WTC11 (cell line): ENCODE measurements around the gene MEF2B. TPM values are rescaled to one million over a fixed set of nuclear protein-coding genes. Genes with fewer than 3 reads are reported as not detected.

Source experiments
- ATAC-seq: fragments of 200-7000 bp; cut with Tn5 transposase; 2 replicates; pipeline ENCODE4 v1.10.0; 2021; ENCODE audit warnings: mild to moderate bottlenecking, moderate library complexity
- CTCF ChIA-PET: fragments of 300-600 bp; sonication (Branson Sonifier 250); formaldehyde crosslinking; loops from one replicate; lab custom pipeline; 2021; ENCODE audit warnings: antibody characterized with exemption; lab: Charles Lee
- POLR2A ChIA-PET: fragments of 350-600 bp; sonication (Branson Sonifier 250); formaldehyde crosslinking; loops from one replicate; lab custom pipeline; 2021; ENCODE audit warnings: antibody characterized with exemption; lab: Charles Lee
- DNase-seq: peaks from one replicate; pipeline ENCODE4 v3.0.0; 2021; ENCODE audit warnings: low spot score
- H3K27ac Mint-ChIP-seq: 2 replicates; pipeline ENCODE4 v1.8.0; 2021; ENCODE audit warnings: mixed read lengths
- H3K27me3 Mint-ChIP-seq: 2 replicates; pipeline ENCODE4 v1.8.0; 2021; ENCODE audit warnings: low read depth, mild to moderate bottlenecking, moderate library complexity, mixed read lengths
- H3K36me3 Mint-ChIP-seq: 2 replicates; pipeline ENCODE4 v1.8.0; 2021; ENCODE audit warnings: mixed read lengths
- H3K4me1 Mint-ChIP-seq: 2 replicates; pipeline ENCODE4 v1.8.0; 2022; ENCODE audit warnings: mixed read lengths
- H3K4me3 Mint-ChIP-seq: 2 replicates; pipeline ENCODE4 v1.8.0; 2021; ENCODE audit warnings: mild to moderate bottlenecking, moderate library complexity, mixed read lengths
- H3K9me3 Mint-ChIP-seq: 2 replicates; pipeline ENCODE4 v1.8.0; 2021; ENCODE audit warnings: mixed read lengths
- AFF4 ChIP-seq: sonication (generic); formaldehyde crosslinking; IDR thresholded peaks from 2 replicates; pipeline ENCODE4 v1.8.1; 2023; ENCODE audit warnings: mild to moderate bottlenecking, missing genetic modification reagents, borderline replicate concordance
- ARID4B ChIP-seq: sonication (generic); formaldehyde crosslinking; IDR thresholded peaks from 2 replicates; pipeline ENCODE4 v1.8.0; 2023; ENCODE audit warnings: missing genetic modification reagents, mild to moderate bottlenecking, borderline replicate concordance
- CREB1 ChIP-seq: sonication (generic); formaldehyde crosslinking; IDR thresholded peaks from 2 replicates; pipeline ENCODE4 v1.8.0; 2023; ENCODE audit warnings: mild to moderate bottlenecking, missing genetic modification reagents
- EMX1 ChIP-seq: fragments of 250-450 bp; sonication (Bioruptor Pico); IDR thresholded peaks from 2 replicates; pipeline ENCODE4 v1.8.0; 2021; ENCODE audit warnings: mild to moderate bottlenecking
- ERG ChIP-seq: fragments of 250-450 bp; sonication (Bioruptor Pico); IDR thresholded peaks from 2 replicates; pipeline ENCODE4 v1.8.0; 2021; ENCODE audit warnings: mild to moderate bottlenecking
- ETV6 ChIP-seq: sonication (generic); formaldehyde crosslinking; IDR thresholded peaks from 2 replicates; pipeline ENCODE4 v1.8.1; 2022; ENCODE audit warnings: mild to moderate bottlenecking, missing genetic modification reagents
- FOXJ3 ChIP-seq: sonication (generic); formaldehyde crosslinking; IDR thresholded peaks from 2 replicates; pipeline ENCODE4 v1.9.0; 2021; ENCODE audit warnings: missing genetic modification reagents, mild to moderate bottlenecking, borderline replicate concordance
- FOXP1 ChIP-seq: sonication (generic); formaldehyde crosslinking; IDR thresholded peaks from 2 replicates; pipeline ENCODE4 v1.8.0; 2022; ENCODE audit warnings: missing genetic modification reagents, mild to moderate bottlenecking, moderate library complexity, borderline replicate concordance
- GABPB1 ChIP-seq: sonication (generic); formaldehyde crosslinking; IDR thresholded peaks from 2 replicates; pipeline ENCODE4 v1.8.1; 2023; ENCODE audit warnings: mild to moderate bottlenecking, missing genetic modification reagents
- JAZF1 ChIP-seq: fragments of 250-450 bp; sonication (Bioruptor Pico); IDR thresholded peaks from 2 replicates; pipeline ENCODE4 v1.9.0; 2021; ENCODE audit warnings: moderate library complexity, mild to moderate bottlenecking, inconsistent platforms
- MAX ChIP-seq: sonication (generic); formaldehyde crosslinking; IDR thresholded peaks from 2 replicates; pipeline ENCODE4 v1.8.0; 2022; ENCODE audit warnings: mild to moderate bottlenecking, missing genetic modification reagents
- NR1H2 ChIP-seq: sonication (generic); formaldehyde crosslinking; IDR thresholded peaks from 2 replicates; pipeline ENCODE4 v1.9.0; 2021; ENCODE audit warnings: mild to moderate bottlenecking, moderate library complexity, missing genetic modification reagents
- NR2C2 ChIP-seq: sonication (generic); formaldehyde crosslinking; IDR thresholded peaks from 2 replicates; pipeline ENCODE4 v1.8.0; 2022; ENCODE audit warnings: mild to moderate bottlenecking, missing genetic modification reagents
- NR3C1 ChIP-seq: sonication (generic); formaldehyde crosslinking; conservative IDR thresholded peaks from 2 replicates; pipeline ENCODE4 v1.8.1; 2023; ENCODE audit warnings: low read depth, mild to moderate bottlenecking, missing genetic modification reagents
- PRRX2 ChIP-seq: fragments of 250-450 bp; sonication (Bioruptor Pico); IDR thresholded peaks from 2 replicates; pipeline ENCODE4 v1.8.0; 2021; ENCODE audit warnings: mild to moderate bottlenecking
- SP1 ChIP-seq: sonication (generic); formaldehyde crosslinking; conservative IDR thresholded peaks from 2 replicates; pipeline ENCODE4 v1.8.1; 2022; ENCODE audit warnings: missing genetic modification reagents
- STAT6 ChIP-seq: sonication (generic); formaldehyde crosslinking; conservative IDR thresholded peaks from 2 replicates; pipeline ENCODE4 v1.8.1; 2023; ENCODE audit warnings: mild to moderate bottlenecking, low read depth, missing genetic modification reagents, moderate library complexity
- USF2 ChIP-seq: sonication (generic); formaldehyde crosslinking; IDR thresholded peaks from 2 replicates; pipeline ENCODE4 v1.8.1; 2023; ENCODE audit warnings: mild to moderate bottlenecking, missing genetic modification reagents, moderate library complexity
- ZNF263 ChIP-seq: sonication (generic); formaldehyde crosslinking; IDR thresholded peaks from 2 replicates; pipeline ENCODE4 v1.8.1; 2022; ENCODE audit warnings: low read depth, mild to moderate bottlenecking, moderate library complexity, missing genetic modification reagents
- ZNF425 ChIP-seq: fragments of 250-450 bp; sonication (Bioruptor Pico); conservative IDR thresholded peaks from 2 replicates; pipeline ENCODE4 v1.9.0; 2021; ENCODE audit warnings: mild to moderate bottlenecking
- total RNA-seq: library from RNA; stranded (reverse); gene quantifications from 3 replicates; pipeline ENCODE4 v1.2.3, GENCODE V29; 2021

Gene MEF2B
- total RNA-seq, 1 experiment from 2014 or later, result 1.7 TPM

- Mint-ChIP-seq H3K27ac (no peak overlapping the region), H3K4me3 (no peak overlapping the region), H3K36me3 (no peaks in the 10 kb centered on the region), H3K9me3 (peaks cover 7% of the 10 kb centered on the region; the same call in 1 of the 2 replicates), H3K4me1 (peaks cover 3% of the 10 kb centered on the region; the same call in 1 of the 2 replicates), H3K27me3 (peaks cover 90% of the 10 kb centered on the region)
- ChIA-PET POLR2A (no interaction called here), CTCF (interaction anchor here (2.3 to 3.2 kb wide), 2 partner anchors 17 to 22 kb away, joined by 8 to 13 read pairs; no protein-coding TSS in a partner anchor)
- DNase-seq, result no peak
- no peak for ATAC-seq
- no peak for TF ChIP-seq JAZF1 (CRISPR knock-in tag)
- TF ChIP-seq STAT6 (CRISPR knock-in tag), result no peak
- TF ChIP-seq ZNF263, result no peak
- TF ChIP-seq NR2C2 (CRISPR knock-in tag), result no peak
- no peak for TF ChIP-seq ERG (CRISPR knock-in tag)
- no peak for TF ChIP-seq PRRX2
- no peak for TF ChIP-seq ZNF425 (CRISPR knock-in tag)
- TF ChIP-seq FOXJ3, result no peak
- TF ChIP-seq ETV6, result no peak
- TF ChIP-seq NR1H2, result no peak
- TF ChIP-seq AFF4 (CRISPR knock-in tag), result no peak
- TF ChIP-seq FOXP1, result no peak
- no peak for TF ChIP-seq CREB1 (CRISPR knock-in tag)
- no peak for TF ChIP-seq NR3C1
- TF ChIP-seq SP1 (CRISPR knock-in tag), result no peak
- no peak for TF ChIP-seq GABPB1 (CRISPR knock-in tag)
- TF ChIP-seq ARID4B (CRISPR knock-in tag), result no peak
- no peak for TF ChIP-seq USF2 (CRISPR knock-in tag)
- no peak for TF ChIP-seq EMX1
- TF ChIP-seq MAX (CRISPR knock-in tag), result no peak
These were observed 37.8 kb upstream of the MEF2B start for GRCh38 chr19:19207637-19208572.
